HCT116 (cell line): ENCODE data around the gene ZBTB7B. TPM values are rescaled to one million over a fixed set of nuclear protein-coding genes. Genes with fewer than 3 reads are reported as not detected.
A peak's percentile ranks its signal among the peaks of the same experiment; 100 is the strongest.

Experiments
- CEBPB ChIP-seq: IDR thresholded peaks from 2 replicates; pipeline ENCODE4 v1.6.1; 2012; ENCODE audit warnings: low read depth
- EZH2 ChIP-seq: fragments of 200-600 bp; sonication (generic); IDR thresholded peaks from 2 replicates; pipeline ENCODE4 v1.6.1; 2017; ENCODE audit warnings: antibody characterized with exemption, mixed run types
- FOSL1 ChIP-seq: IDR thresholded peaks from 2 replicates; pipeline ENCODE4 v1.6.1; 2012; ENCODE audit warnings: low read depth
- POLR2AphosphoS5 ChIP-seq: IDR thresholded peaks from 2 replicates; pipeline ENCODE4 v1.6.1; 2011; ENCODE audit warnings: mild to moderate bottlenecking, low read depth, low read length, moderate library complexity
- RAD21 ChIP-seq: IDR thresholded peaks from 2 replicates; pipeline ENCODE4 v1.6.1; 2012; ENCODE audit warnings: low read depth, mild to moderate bottlenecking
- SRF ChIP-seq: IDR thresholded peaks from 2 replicates; pipeline ENCODE4 v1.6.1; 2012; ENCODE audit warnings: low read depth
- YY1 ChIP-seq: IDR thresholded peaks from 2 replicates; pipeline ENCODE4 v1.6.1; 2011; ENCODE audit warnings: low read length, low read depth, moderate library complexity, mild to moderate bottlenecking; ENCODE audit not compliant: insufficient replicate concordance; ENCODE audit errors: extremely low read depth
- ZNF274 ChIP-seq: fragments of 200-500 bp; sonication (Bioruptor generic); IDR thresholded peaks from 2 replicates; pipeline ENCODE4 v1.6.1; 2014; ENCODE audit warnings: mild to moderate bottlenecking, low read depth, low read length, inconsistent platforms
- total RNA-seq: library from RNA; stranded (reverse); gene quantifications from one replicate; pipeline ENCODE4 v1.2.1, GENCODE V29; 2021; ENCODE audit not compliant: unreplicated experiment
- TF ChIP-seq, protein P1 (sequence below): IDR thresholded peaks from 2 replicates; pipeline ENCODE4 v1.6.1; 2011; ENCODE audit warnings: mild to moderate bottlenecking, low read length, moderate library complexity; ENCODE audit not compliant: insufficient replicate concordance; ENCODE audit errors: extremely low read depth
- TF ChIP-seq, protein P2 (sequence below): IDR thresholded peaks from 2 replicates; pipeline ENCODE4 v1.6.1; 2012; ENCODE audit warnings: low read depth

ZBTB7B gene
- total RNA-seq, 1 experiment from 2014 or later = 57.0 TPM

DNA sequence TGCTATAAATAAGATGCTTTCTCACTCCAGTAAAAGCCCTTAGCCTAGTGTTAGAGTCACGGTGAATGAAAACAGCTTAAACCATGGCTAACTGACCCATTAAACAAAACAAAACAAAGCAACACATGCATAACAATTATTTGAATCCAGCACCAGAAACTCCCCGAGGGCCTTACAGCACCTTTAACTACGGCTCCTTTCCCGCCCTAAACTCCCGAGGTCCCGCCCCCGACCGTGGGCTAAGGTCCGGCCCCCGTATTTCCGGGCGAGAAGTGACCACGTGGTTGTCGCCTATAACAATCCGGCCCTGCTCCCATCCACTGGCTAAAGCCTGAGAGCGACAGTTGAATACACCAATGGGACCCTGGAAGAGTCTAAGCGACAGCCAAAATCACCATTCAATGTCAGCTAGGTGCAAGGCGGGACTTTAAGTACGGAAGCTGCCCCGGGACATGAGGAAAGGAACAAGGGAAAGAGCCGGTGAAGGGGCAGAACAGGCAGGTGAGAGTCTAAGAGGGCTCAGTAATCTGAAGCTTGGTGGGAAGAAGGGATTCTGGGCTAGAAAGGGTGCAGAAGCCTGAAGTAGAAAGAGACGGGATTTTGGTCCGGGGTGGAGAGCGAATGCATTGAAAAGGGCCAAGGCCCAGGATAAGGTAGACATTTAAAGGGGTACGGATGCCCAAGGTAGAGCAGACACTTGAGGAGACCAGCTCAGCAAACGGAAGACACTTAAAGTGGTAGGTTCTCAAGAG, 19.5 kb upstream of the ZBTB7B start, which contains the start of gene FLAD1 (continued):
- TF ChIP-seq FOSL1 (no peak), ZNF274 (no peak), POLR2AphosphoS5 (peak; percentile 76), RAD21 (no peak), SRF (no peak), CEBPB (no peak), YY1 (no peak), EZH2 (no peak)
- TF ChIP-seq, protein P1, sequence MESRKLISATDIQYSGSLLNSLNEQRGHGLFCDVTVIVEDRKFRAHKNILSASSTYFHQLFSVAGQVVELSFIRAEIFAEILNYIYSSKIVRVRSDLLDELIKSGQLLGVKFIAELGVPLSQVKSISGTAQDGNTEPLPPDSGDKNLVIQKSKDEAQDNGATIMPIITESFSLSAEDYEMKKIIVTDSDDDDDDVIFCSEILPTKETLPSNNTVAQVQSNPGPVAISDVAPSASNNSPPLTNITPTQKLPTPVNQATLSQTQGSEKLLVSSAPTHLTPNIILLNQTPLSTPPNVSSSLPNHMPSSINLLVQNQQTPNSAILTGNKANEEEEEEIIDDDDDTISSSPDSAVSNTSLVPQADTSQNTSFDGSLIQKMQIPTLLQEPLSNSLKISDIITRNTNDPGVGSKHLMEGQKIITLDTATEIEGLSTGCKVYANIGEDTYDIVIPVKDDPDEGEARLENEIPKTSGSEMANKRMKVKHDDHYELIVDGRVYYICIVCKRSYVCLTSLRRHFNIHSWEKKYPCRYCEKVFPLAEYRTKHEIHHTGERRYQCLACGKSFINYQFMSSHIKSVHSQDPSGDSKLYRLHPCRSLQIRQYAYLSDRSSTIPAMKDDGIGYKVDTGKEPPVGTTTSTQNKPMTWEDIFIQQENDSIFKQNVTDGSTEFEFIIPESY = peak; percentile 90
- TF ChIP-seq, protein P2, sequence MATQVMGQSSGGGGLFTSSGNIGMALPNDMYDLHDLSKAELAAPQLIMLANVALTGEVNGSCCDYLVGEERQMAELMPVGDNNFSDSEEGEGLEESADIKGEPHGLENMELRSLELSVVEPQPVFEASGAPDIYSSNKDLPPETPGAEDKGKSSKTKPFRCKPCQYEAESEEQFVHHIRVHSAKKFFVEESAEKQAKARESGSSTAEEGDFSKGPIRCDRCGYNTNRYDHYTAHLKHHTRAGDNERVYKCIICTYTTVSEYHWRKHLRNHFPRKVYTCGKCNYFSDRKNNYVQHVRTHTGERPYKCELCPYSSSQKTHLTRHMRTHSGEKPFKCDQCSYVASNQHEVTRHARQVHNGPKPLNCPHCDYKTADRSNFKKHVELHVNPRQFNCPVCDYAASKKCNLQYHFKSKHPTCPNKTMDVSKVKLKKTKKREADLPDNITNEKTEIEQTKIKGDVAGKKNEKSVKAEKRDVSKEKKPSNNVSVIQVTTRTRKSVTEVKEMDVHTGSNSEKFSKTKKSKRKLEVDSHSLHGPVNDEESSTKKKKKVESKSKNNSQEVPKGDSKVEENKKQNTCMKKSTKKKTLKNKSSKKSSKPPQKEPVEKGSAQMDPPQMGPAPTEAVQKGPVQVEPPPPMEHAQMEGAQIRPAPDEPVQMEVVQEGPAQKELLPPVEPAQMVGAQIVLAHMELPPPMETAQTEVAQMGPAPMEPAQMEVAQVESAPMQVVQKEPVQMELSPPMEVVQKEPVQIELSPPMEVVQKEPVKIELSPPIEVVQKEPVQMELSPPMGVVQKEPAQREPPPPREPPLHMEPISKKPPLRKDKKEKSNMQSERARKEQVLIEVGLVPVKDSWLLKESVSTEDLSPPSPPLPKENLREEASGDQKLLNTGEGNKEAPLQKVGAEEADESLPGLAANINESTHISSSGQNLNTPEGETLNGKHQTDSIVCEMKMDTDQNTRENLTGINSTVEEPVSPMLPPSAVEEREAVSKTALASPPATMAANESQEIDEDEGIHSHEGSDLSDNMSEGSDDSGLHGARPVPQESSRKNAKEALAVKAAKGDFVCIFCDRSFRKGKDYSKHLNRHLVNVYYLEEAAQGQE = no peak
